ENCODE data around the gene MUC4.

MUC4 gene

GRCh38 chr3:195698647-195699387, 112.9 kb downstream of the MUC4 start:
- DNase-seq (no peak), ATAC-seq (replicated peaks) (no peak)
- Mint-ChIP-seq H3K27ac (peak overlapping the region in 1 of 2 donors; percentile 0), H3K4me1 (ENCODE audit: low read depth in 2 of 2) (no peaks in the 10 kb centered on the region), H3K27me3 (no peaks in the 10 kb centered on the region), H3K4me3 (no peak overlapping the region), H3K36me3 (ENCODE audit: insufficient read depth) (peaks cover 4% of the 10 kb centered on the region), H3K9me3 (no peaks in the 10 kb centered on the region)

GRCh38 chr3:195698325-195698646, 113.4 kb downstream of the MUC4 start:
- H3K4me3 Mint-ChIP-seq, result no peak overlapping the region
- ATAC-seq (replicated peaks), result no peak
- H3K36me3 Mint-ChIP-seq (ENCODE audit: insufficient read depth), result peaks cover 4% of the 10 kb centered on the region
- no peaks in the 10 kb centered on the region for H3K27me3 Mint-ChIP-seq
- no peak for DNase-seq
- no peaks in the 10 kb centered on the region for H3K4me1 Mint-ChIP-seq (ENCODE audit: low read depth in 2 of 2)
- no peak overlapping the region for H3K27ac Mint-ChIP-seq
- no peaks in the 10 kb centered on the region for H3K9me3 Mint-ChIP-seq

DNA sequence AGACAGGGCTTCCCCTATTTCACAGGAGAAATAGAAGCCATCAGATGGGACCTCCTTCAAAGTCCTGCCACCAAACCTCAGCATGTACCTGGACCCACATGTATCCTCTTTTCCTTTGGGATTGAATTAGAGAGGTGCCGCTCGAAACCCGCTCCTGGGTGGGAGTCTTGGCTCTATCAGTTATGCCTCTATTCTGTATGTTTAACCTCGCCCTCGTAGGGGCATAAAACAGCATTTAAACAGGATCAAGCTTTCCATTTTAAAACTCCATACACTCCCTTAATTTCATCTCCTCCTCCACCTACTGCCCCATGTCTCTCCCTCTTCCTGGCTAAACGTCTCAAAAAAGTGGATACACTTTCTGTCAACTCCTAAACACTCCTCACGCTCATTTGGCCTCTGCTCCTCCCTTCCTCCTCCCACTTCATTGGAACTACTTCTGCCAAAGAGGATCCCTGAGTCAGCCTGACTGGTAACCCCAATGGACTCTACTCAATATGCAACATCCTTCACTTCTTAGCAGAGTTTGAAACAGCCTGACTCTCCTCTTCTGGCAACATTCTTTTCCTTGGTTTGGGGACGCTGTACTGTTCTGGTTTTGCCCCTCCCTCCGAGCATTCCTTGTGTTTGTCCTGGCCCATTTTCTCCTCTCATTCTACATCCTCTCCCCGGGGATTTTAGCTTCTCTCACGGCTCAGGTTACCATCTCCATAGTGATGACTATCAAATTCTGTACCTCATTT, 114.0 kb downstream of the MUC4 start:
- no peak for ATAC-seq (replicated peaks)
- H3K27ac Mint-ChIP-seq, result peak overlapping the region; percentile 0 to 1
- H3K4me3 Mint-ChIP-seq, result no peak overlapping the region
- no peak for DNase-seq
- H3K4me1 Mint-ChIP-seq (ENCODE audit: low read depth in 2 of 2), result no peaks in the 10 kb centered on the region
- peaks cover 4% of the 10 kb centered on the region for H3K36me3 Mint-ChIP-seq (ENCODE audit: insufficient read depth)
- no peaks in the 10 kb centered on the region for H3K27me3 Mint-ChIP-seq
- no peaks in the 10 kb centered on the region for H3K9me3 Mint-ChIP-seq
